Loucy (cell line): ENCODE measurements around the gene LAMTOR5.
A peak's percentile ranks its signal among the peaks of the same experiment; 100 is the strongest.

Experiments used
- H2AFZ ChIP-seq: fragments of 200-600 bp; sonication (generic); 2 replicates; pipeline ENCODE4 v1.6.0; 2016; ENCODE audit warnings: antibody characterized with exemption, mild to moderate bottlenecking, low read length, moderate library complexity
- H3F3A ChIP-seq: fragments of 200-600 bp; 2 replicates; pipeline ENCODE4 v1.6.0; 2016; ENCODE audit warnings: antibody characterized with exemption, low read depth, mild to moderate bottlenecking
- H3K27me3 ChIP-seq: fragments of 200-600 bp; sonication (generic); 2 replicates; pipeline ENCODE4 v1.6.1; 2014; ENCODE audit warnings: low read length, mild to moderate bottlenecking; ENCODE audit not compliant: insufficient read depth, poor library complexity, severe bottlenecking
- H3K36me3 ChIP-seq: fragments of 200-600 bp; sonication (generic); 2 replicates; pipeline ENCODE4 v1.6.1; 2016; ENCODE audit warnings: low read length; ENCODE audit not compliant: insufficient read depth
- H3K4me1 ChIP-seq: fragments of 200-600 bp; sonication (generic); 2 replicates; pipeline ENCODE4 v1.5.1; 2014; ENCODE audit warnings: low read length, mild to moderate bottlenecking; ENCODE audit not compliant: insufficient read depth, poor library complexity, severe bottlenecking
- H3K4me2 ChIP-seq: fragments of 200-600 bp; sonication (generic); 2 replicates; pipeline ENCODE4 v1.6.0; 2014; ENCODE audit warnings: antibody characterized with exemption, low read length, low read depth, mild to moderate bottlenecking; ENCODE audit not compliant: poor library complexity, severe bottlenecking
- H3K4me3 ChIP-seq: fragments of 200-600 bp; sonication (generic); 2 replicates; pipeline ENCODE4 v1.5.1; 2014; ENCODE audit warnings: low read length, mild to moderate bottlenecking, mixed read lengths; ENCODE audit not compliant: poor library complexity, severe bottlenecking
- H3K79me2 ChIP-seq: fragments of 200-600 bp; sonication (generic); 2 replicates; pipeline ENCODE4 v1.6.1; 2014; ENCODE audit warnings: low read length; ENCODE audit not compliant: insufficient read depth
- H3K9ac ChIP-seq: fragments of 200-600 bp; sonication (generic); 2 replicates; pipeline ENCODE4 v1.6.0; 2014; ENCODE audit warnings: mild to moderate bottlenecking, low read depth, low read length, moderate library complexity; ENCODE audit not compliant: poor library complexity, severe bottlenecking
- H3K9me2 ChIP-seq: fragments of 200-600 bp; sonication (generic); replicated peaks from 2 replicates; pipeline ENCODE4 v1.6.1; 2016; ENCODE audit warnings: low read depth, low read length, mixed read lengths
- H3K9me3 ChIP-seq: fragments of 200-600 bp; sonication (generic); 2 replicates; pipeline ENCODE4 v1.6.1; 2014; ENCODE audit warnings: mild to moderate bottlenecking, antibody characterized with exemption, low read length, low read depth; ENCODE audit not compliant: insufficient read depth
- H4K20me1 ChIP-seq: fragments of 200-600 bp; sonication (generic); 2 replicates; pipeline ENCODE4 v1.6.0; 2014; ENCODE audit warnings: antibody characterized with exemption, low read length, mild to moderate bottlenecking; ENCODE audit not compliant: insufficient read depth, poor library complexity, severe bottlenecking
- CTCF ChIP-seq: fragments of 200-600 bp; sonication (generic); conservative IDR thresholded peaks from 2 replicates; pipeline ENCODE4 v1.5.1; 2014; ENCODE audit warnings: mild to moderate bottlenecking, antibody characterized with exemption, low read length
- EZH2phosphoT487 ChIP-seq: fragments of 200-600 bp; IDR thresholded peaks from 2 replicates; pipeline ENCODE4 v1.6.1; 2018; ENCODE audit warnings: antibody characterized with exemption, mild to moderate bottlenecking, moderate library complexity, borderline replicate concordance

The LAMTOR5 gene

GRCh38 chr1:110361856-110362255 is 45.6 kb downstream of the LAMTOR5 start:
- H3K9me3 ChIP-seq: no peaks in the 10 kb centered on the region
- no peaks in the 10 kb centered on the region for H3K9me2 ChIP-seq
- no peaks in the 10 kb centered on the region for H3F3A ChIP-seq
- H4K20me1 ChIP-seq: peaks cover 69% of the 10 kb centered on the region
- no peak overlapping the region for H3K4me2 ChIP-seq
- H2AFZ ChIP-seq: no peak overlapping the region
- peaks cover 57% of the 10 kb centered on the region for H3K36me3 ChIP-seq
- peaks cover 100% of the 10 kb centered on the region for H3K79me2 ChIP-seq
- H3K4me3 ChIP-seq: no peak overlapping the region
- H3K27me3 ChIP-seq: no peaks in the 10 kb centered on the region
- no peak overlapping the region for H3K9ac ChIP-seq
- no peak for TF ChIP-seq EZH2phosphoT487
- no peak for TF ChIP-seq CTCF
- H3K4me1 ChIP-seq: peaks cover 14% of the 10 kb centered on the region

- Histone ChIP-seq H3K4me3 (no peak overlapping the region), H3F3A (no peaks in the 10 kb centered on the region), H3K79me2 (peaks cover 100% of the 10 kb centered on the region), H2AFZ (no peak overlapping the region), H3K36me3 (peaks cover 53% of the 10 kb centered on the region), H3K9me2 (no peaks in the 10 kb centered on the region), H3K4me1 (peaks cover 20% of the 10 kb centered on the region), H4K20me1 (peaks cover 73% of the 10 kb centered on the region), H3K27me3 (no peaks in the 10 kb centered on the region), H3K9me3 (no peaks in the 10 kb centered on the region), H3K4me2 (no peak overlapping the region), H3K9ac (no peak overlapping the region)
- TF ChIP-seq CTCF: no peak
- TF ChIP-seq EZH2phosphoT487: no peak
Measured at GRCh38 chr1:110360431-110360830, 47.1 kb downstream of the LAMTOR5 start.

GRCh38 chr1:110356379-110356778 is 51.1 kb downstream of the LAMTOR5 start:
- peaks cover 85% of the 10 kb centered on the region for H4K20me1 ChIP-seq
- TF ChIP-seq CTCF (no peak), EZH2phosphoT487 (no peak)
- no peaks in the 10 kb centered on the region for H3K27me3 ChIP-seq
- H3K36me3 ChIP-seq: peaks cover 31% of the 10 kb centered on the region
- H2AFZ ChIP-seq: no peak overlapping the region
- peaks cover 100% of the 10 kb centered on the region for H3K79me2 ChIP-seq
- peaks cover 33% of the 10 kb centered on the region for H3K4me1 ChIP-seq
- H3K4me2 ChIP-seq: peak overlapping the region; percentile 68
- H3K9me2 ChIP-seq: no peaks in the 10 kb centered on the region
- H3K4me3 ChIP-seq: no peak overlapping the region
- no peaks in the 10 kb centered on the region for H3K9me3 ChIP-seq
- no peaks in the 10 kb centered on the region for H3F3A ChIP-seq
- H3K9ac ChIP-seq: no peak overlapping the region
